ENCODE data around the gene PLEKHG4B. TPM values are rescaled to one million over a fixed set of nuclear protein-coding genes. Genes with fewer than 3 reads are reported as not detected.
"Not testable (repeated sequence)": the region's sequence is repeated elsewhere in the genome, so short reads cannot be mapped to it uniquely, and the experiment has no call there.

Gene PLEKHG4B
- polyA plus RNA-seq, 1 donor from 2014 or later, result 0.78 TPM

- no peaks in the 10 kb centered on the region for H3K36me3 ChIP-seq (ENCODE audit: insufficient read depth, low read length)
- H3K9me3 ChIP-seq (ENCODE audit: low read length), result no peaks in the 10 kb centered on the region
- H3K9ac ChIP-seq (ENCODE audit: low read length), result no peak overlapping the region
- no peaks in the 10 kb centered on the region for H3K27me3 ChIP-seq (ENCODE audit: insufficient read depth, low read depth, low read length)
- no peaks in the 10 kb centered on the region for H3K79me2 ChIP-seq (replicated peaks; ENCODE audit: insufficient read depth, low read length)
- no peak overlapping the region for H3K4me3 ChIP-seq (ENCODE audit: low read length)
- TF ChIP-seq EZH2 (IDR thresholded peaks at IDR 0.05; ENCODE audit: borderline replicate concordance, insufficient read depth, low read length, poor library complexity, severe bottlenecking) (no peak), CTCF (IDR thresholded peaks at IDR 0.05; ENCODE audit: poor library complexity, severe bottlenecking) (no peak)
- H3F3A ChIP-seq (ENCODE audit: insufficient read depth, low read length, poor library complexity, severe bottlenecking), result no peaks in the 10 kb centered on the region
- no peak overlapping the region for H3K27ac ChIP-seq (ENCODE audit: low read length)
- no peaks in the 10 kb centered on the region for H3K9me2 ChIP-seq (ENCODE audit: insufficient read depth, low read length)
- no peak overlapping the region for H3K4me2 ChIP-seq (ENCODE audit: low read length)
- no peak overlapping the region for H2AFZ ChIP-seq (ENCODE audit: low read depth, low read length)
- H4K20me1 ChIP-seq (ENCODE audit: insufficient read depth), result no peaks in the 10 kb centered on the region
Observed at GRCh38 chr5:70440-70839, 21.5 kb upstream of the PLEKHG4B start.

DNA sequence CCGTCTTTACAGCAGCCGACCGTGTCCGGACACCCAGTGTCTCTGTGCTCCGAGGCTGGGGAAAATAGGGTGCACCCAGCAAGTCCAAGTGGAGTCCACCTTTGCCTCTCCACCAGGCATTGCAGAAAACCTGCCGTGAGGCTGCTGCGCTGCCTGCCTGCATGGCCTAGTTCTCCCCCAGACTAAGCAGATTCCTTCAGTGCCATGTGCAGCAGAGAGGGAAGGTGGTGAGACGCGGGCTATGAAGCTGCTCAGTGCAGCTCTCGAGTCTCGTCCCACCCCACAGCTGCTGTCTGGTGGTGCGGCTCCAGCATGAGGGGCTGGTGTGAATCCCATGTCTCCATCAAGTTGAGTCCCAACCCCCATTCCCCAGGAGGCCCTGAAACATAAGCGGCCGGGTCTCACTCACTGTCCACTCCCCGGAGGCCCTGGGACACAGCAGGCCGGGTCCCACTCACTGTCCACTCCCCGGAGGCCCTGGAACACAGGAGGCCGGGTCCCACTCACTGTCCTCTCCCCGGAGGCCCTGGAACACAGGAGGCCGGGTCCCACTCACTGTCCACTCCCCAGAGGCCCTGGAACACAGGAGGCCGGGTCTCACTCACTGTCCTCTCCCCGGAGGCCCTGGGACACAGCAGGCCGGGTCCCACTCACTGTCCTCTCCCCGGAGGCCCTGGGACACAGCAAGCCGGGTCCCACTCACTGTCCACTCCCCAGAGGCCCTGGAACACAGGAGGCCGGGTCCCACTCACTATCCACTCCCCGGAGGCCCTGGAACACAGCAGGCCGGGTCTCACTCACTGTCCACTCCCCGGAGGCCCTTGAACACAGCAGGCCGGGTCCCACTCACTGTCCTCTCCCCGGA lies 19.4 kb upstream of the PLEKHG4B start:
- H3K9me3 ChIP-seq (ENCODE audit: low read length); H3K9me2 ChIP-seq (ENCODE audit: insufficient read depth, low read length); H3K27me3 ChIP-seq (ENCODE audit: insufficient read depth, low read depth, low read length); H3K4me3 ChIP-seq (ENCODE audit: low read length); H3K9ac ChIP-seq (ENCODE audit: low read length); H3K36me3 ChIP-seq (ENCODE audit: insufficient read depth, low read length); H3K4me2 ChIP-seq (ENCODE audit: low read length); H3K27ac ChIP-seq (ENCODE audit: low read length); H3K79me2 ChIP-seq (replicated peaks; ENCODE audit: insufficient read depth, low read length); H3F3A ChIP-seq (ENCODE audit: insufficient read depth, low read length, poor library complexity, severe bottlenecking); H4K20me1 ChIP-seq (ENCODE audit: insufficient read depth); H2AFZ ChIP-seq (ENCODE audit: low read depth, low read length): not testable (repeated sequence)

DNA sequence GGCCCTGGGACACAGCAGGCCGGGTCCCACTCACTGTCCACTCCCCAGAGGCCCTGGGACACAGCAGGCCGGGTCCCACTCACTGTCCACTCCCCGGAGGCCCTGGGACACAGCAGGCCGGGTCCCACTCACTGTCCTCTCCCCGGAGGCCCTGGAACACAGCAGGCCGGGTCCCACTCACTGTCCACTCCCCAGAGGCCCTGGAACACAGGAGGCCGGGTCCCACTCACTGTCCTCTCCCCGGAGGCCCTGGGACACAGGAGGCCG lies 18.9 kb upstream of the PLEKHG4B start:
- H3K9me3 ChIP-seq (ENCODE audit: low read length); H3K27ac ChIP-seq (ENCODE audit: low read length); H3K4me3 ChIP-seq (ENCODE audit: low read length); H3K4me2 ChIP-seq (ENCODE audit: low read length); H3K79me2 ChIP-seq (replicated peaks; ENCODE audit: insufficient read depth, low read length); H4K20me1 ChIP-seq (ENCODE audit: insufficient read depth); H3K9me2 ChIP-seq (ENCODE audit: insufficient read depth, low read length); H2AFZ ChIP-seq (ENCODE audit: low read depth, low read length); H3F3A ChIP-seq (ENCODE audit: insufficient read depth, low read length, poor library complexity, severe bottlenecking); H3K36me3 ChIP-seq (ENCODE audit: insufficient read depth, low read length); H3K27me3 ChIP-seq (ENCODE audit: insufficient read depth, low read depth, low read length); H3K9ac ChIP-seq (ENCODE audit: low read length): not testable (repeated sequence)

DNA sequence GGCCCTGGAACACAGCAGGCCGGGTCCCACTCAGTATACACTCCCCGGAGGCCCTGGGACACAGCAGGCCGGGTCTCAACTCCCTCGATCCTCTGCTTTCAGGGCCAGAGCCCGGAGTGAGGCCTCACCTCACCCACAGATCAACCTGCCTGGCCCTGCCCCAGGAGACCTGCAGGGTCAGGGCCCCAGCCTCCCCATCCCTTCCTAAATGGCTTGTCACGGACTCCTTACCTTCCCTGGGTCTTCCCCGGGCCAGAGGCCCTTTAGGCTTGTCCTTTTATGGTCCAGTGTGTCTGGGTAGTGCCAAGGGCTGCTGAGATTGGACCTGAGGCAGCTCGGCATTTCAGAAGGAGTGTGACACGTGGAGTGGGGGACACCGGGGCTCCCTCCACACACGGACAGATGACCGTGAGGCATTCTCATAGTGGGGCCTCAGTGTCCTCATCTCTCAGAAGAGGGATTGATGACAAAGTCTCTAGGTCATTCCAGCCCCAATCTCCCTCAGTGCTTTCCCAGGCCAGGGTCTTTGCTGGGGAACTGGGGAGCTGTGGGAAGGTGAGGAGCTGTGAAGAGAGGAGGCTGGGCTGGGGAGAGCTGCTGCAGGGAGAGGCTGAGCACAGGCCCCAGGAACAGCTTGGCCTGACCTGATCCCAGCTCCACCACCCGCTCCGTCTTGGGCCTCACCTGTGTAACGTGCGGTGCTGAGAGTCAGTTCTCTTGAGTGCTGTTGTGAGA lies 18.0 kb upstream of the PLEKHG4B start:
- Histone ChIP-seq H3F3A (ENCODE audit: insufficient read depth, low read length, poor library complexity, severe bottlenecking) (no peaks in the 10 kb centered on the region), H3K27ac (ENCODE audit: low read length) (no peak overlapping the region), H3K4me2 (ENCODE audit: low read length) (no peak overlapping the region), H3K9ac (ENCODE audit: low read length) (no peak overlapping the region), H2AFZ (ENCODE audit: low read depth, low read length) (no peak overlapping the region), H3K27me3 (ENCODE audit: insufficient read depth, low read depth, low read length) (no peaks in the 10 kb centered on the region), H4K20me1 (ENCODE audit: insufficient read depth) (no peaks in the 10 kb centered on the region), H3K4me3 (ENCODE audit: low read length) (no peak overlapping the region), H3K9me2 (ENCODE audit: insufficient read depth, low read length) (no peaks in the 10 kb centered on the region), H3K79me2 (replicated peaks; ENCODE audit: insufficient read depth, low read length) (no peaks in the 10 kb centered on the region), H3K36me3 (ENCODE audit: insufficient read depth, low read length) (no peaks in the 10 kb centered on the region), H3K9me3 (ENCODE audit: low read length) (no peaks in the 10 kb centered on the region)
- TF ChIP-seq RAD21 (conservative IDR thresholded peaks at IDR 0.05) (no peak), MXI1 (conservative IDR thresholded peaks at IDR 0.05; ENCODE audit: poor library complexity, severe bottlenecking) (no peak), POLR2AphosphoS5 (IDR thresholded peaks at IDR 0.05) (no peak), EP300 (conservative IDR thresholded peaks at IDR 0.05; ENCODE audit: poor library complexity, severe bottlenecking) (no peak), TAF1 (IDR thresholded peaks at IDR 0.05; ENCODE audit: low read depth) (no peak)
